ENCODE measurements around the gene MGAT2.

DNA sequence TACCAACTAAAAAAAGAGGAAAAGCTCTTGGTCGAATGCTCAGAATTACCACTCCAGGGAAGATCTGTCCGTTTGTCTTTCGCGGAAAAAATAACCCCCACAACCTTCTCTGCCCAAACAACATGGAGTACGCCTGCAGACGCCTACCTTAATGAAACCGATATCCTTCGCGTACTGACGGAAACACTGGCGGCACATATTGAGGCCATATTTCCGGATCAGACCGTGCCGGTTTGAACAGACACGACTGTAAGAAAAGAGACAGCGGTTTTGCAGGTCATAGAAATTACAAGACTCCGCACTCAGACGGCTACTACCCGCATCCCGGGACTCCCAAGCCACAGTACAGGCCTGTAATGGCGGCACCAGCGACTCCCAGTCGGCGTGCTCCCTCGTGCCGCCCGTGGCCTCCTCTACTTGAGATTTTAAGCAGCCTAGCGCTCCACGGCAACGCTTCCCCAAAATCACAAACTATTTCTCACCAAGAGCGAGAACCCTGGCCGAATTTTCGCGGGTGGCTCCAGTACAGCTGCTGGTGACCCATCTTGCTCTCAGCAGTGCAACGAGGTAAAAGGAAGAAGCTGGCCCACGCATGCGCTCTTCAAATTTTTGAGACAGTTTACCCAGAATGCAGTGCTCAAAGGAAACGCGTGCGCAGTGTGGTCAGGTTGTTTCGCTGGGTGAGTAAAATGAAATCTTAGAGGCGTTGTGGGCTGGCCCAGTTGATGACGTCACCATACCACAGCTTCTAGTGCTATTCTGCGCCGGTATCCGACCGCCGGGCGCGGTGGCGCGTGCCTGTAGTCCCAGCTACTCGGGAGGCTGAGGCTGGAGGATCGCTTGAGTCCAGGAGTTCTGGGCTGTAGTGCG, 34.6 kb upstream of the MGAT2 start, which contains the start of gene RPS29:
- TF ChIP-seq, protein P1, sequence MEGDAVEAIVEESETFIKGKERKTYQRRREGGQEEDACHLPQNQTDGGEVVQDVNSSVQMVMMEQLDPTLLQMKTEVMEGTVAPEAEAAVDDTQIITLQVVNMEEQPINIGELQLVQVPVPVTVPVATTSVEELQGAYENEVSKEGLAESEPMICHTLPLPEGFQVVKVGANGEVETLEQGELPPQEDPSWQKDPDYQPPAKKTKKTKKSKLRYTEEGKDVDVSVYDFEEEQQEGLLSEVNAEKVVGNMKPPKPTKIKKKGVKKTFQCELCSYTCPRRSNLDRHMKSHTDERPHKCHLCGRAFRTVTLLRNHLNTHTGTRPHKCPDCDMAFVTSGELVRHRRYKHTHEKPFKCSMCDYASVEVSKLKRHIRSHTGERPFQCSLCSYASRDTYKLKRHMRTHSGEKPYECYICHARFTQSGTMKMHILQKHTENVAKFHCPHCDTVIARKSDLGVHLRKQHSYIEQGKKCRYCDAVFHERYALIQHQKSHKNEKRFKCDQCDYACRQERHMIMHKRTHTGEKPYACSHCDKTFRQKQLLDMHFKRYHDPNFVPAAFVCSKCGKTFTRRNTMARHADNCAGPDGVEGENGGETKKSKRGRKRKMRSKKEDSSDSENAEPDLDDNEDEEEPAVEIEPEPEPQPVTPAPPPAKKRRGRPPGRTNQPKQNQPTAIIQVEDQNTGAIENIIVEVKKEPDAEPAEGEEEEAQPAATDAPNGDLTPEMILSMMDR (IDR thresholded peaks at IDR 0.05): no peak
- TF ChIP-seq EZH2 (IDR thresholded peaks at IDR 0.05): no peak
